ENCODE measurements around the gene RICTOR.
A peak's percentile ranks its signal among the peaks of the same experiment; 100 is the strongest.

The RICTOR gene

DNA sequence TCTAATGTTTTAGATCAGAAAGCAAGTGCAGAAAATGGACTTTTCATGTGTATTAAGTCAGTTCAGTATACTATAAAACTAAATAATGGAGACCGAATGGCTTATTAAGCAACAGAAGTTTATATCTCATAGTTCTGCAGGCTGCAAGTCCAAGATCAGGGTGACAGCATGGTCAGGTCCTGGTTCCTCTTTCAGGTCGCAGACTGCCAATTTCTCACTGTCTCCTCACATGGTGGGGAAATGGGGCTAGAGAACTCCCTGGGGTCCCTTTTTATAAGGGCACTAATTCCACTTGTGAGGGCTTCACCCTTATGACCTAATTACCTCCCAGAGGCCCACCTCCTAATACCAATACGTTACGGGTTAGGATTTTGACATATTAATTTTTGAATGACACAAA lies 48.7 kb downstream of the RICTOR start:
- no peak overlapping the region for H3K9ac ChIP-seq (ENCODE audit: low read length)
- no peaks in the 10 kb centered on the region for H3K27me3 ChIP-seq (ENCODE audit: control insufficient read depth, insufficient read depth, low read length)
- no peak overlapping the region for H3K27ac ChIP-seq (ENCODE audit: low read depth, low read length)
- H3K36me3 ChIP-seq (ENCODE audit: control insufficient read depth, insufficient read depth, low read length) = peaks cover 2% of the 10 kb centered on the region
- H3K4me1 ChIP-seq (ENCODE audit: control insufficient read depth, insufficient read depth, low read length) = no peaks in the 10 kb centered on the region
- H3K4me3 ChIP-seq (ENCODE audit: low read length) = no peak overlapping the region

DNA sequence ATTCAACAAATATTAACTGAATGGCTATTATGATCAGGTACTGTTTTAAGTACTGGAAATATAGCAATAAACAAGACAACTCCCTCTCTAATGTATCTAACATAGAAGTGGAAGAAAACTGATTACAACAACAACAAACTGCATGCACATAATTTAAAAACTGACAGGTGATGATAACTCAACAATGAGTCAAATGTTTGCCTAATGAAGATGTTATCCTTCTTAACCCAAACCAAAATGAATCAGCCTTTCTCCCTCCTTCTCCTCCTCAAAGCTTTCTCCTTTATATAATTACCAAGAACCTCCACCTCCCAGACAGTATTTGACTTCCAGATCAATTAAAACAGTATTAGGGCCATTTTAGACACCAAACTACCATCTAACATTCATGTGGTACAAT lies 49.3 kb downstream of the RICTOR start:
- Histone ChIP-seq H3K27me3 (ENCODE audit: control insufficient read depth, insufficient read depth, low read length) (no peaks in the 10 kb centered on the region), H3K36me3 (ENCODE audit: control insufficient read depth, insufficient read depth, low read length) (peaks cover 2% of the 10 kb centered on the region), H3K4me3 (ENCODE audit: low read length) (no peak overlapping the region), H3K27ac (ENCODE audit: low read depth, low read length) (no peak overlapping the region), H3K4me1 (ENCODE audit: control insufficient read depth, insufficient read depth, low read length) (no peaks in the 10 kb centered on the region), H3K9ac (ENCODE audit: low read length) (no peak overlapping the region)

DNA sequence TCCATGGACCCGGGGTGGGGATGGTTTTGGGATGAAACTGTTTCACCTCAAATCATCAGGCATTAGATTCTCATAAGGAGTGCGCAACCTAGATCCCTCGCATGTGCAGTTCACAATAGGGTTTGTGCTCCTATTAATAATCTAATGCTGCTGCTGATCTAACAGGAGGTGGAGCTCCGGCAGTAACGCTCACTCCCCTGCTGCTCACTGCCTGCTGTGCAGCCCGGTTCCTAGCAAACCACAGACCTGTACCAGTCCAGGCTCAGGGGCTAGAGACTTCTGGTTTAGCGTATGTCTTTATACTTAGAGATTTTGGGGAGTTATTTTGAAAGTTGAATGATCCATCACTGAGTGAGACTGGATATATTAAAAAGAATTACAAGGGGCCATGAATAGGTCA lies 50.2 kb downstream of the RICTOR start:
- Histone ChIP-seq H3K27me3 (ENCODE audit: control insufficient read depth, insufficient read depth, low read length) (no peaks in the 10 kb centered on the region), H3K9ac (ENCODE audit: low read length) (no peak overlapping the region), H3K27ac (ENCODE audit: low read depth, low read length) (no peak overlapping the region), H3K4me1 (ENCODE audit: control insufficient read depth, insufficient read depth, low read length) (no peaks in the 10 kb centered on the region), H3K36me3 (ENCODE audit: control insufficient read depth, insufficient read depth, low read length) (peaks cover 2% of the 10 kb centered on the region), H3K4me3 (ENCODE audit: low read length) (no peak overlapping the region)

DNA sequence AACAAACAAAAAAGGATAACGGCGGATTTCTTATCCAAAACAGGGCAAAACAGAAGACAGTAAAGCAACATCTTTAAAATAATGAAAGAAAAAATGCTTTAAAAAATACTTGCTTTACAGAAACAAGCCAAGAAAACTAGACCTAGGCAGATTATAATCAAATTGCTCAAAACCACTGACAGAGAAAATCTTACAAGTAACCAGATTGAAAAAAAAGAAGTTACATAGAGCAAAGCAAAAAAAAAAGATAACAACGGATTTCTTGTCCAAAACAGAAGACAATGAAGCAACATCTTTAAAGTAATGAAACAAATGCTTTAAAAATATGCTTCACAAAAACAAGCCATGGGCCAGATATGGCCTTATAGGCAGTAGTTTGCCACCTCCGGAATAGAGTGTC lies 51.1 kb downstream of the RICTOR start:
- no peak overlapping the region for H3K9ac ChIP-seq (ENCODE audit: low read length)
- no peak overlapping the region for H3K27ac ChIP-seq (ENCODE audit: low read depth, low read length)
- no peaks in the 10 kb centered on the region for H3K4me1 ChIP-seq (ENCODE audit: control insufficient read depth, insufficient read depth, low read length)
- H3K4me3 ChIP-seq (ENCODE audit: low read length) = no peak overlapping the region
- H3K36me3 ChIP-seq (ENCODE audit: control insufficient read depth, insufficient read depth, low read length) = peaks cover 2% of the 10 kb centered on the region
- no peaks in the 10 kb centered on the region for H3K27me3 ChIP-seq (ENCODE audit: control insufficient read depth, insufficient read depth, low read length)

DNA sequence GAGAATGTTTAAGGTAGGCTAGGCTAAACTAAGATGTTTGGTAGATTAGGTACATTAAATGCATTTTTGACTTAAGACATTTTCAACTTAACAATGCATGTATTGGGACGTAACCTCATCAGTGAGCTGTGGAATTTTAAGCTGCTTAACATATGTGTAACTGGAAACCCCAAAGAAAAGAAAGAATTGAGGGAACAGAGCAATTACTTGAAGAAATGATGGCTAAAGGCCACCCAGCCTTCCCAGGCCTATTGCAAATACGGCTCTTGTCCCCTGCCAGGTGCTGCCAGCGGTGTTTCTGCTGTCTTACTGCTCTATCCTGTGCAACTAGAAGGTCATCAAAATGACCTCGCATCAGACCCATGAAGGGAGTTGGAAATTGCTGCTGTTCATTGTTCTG lies 52.0 kb downstream of the RICTOR start:
- H3K27ac ChIP-seq (ENCODE audit: low read depth, low read length) = no peak overlapping the region
- no peaks in the 10 kb centered on the region for H3K4me1 ChIP-seq (ENCODE audit: control insufficient read depth, insufficient read depth, low read length)
- H3K27me3 ChIP-seq (ENCODE audit: control insufficient read depth, insufficient read depth, low read length) = no peaks in the 10 kb centered on the region
- peaks cover 2% of the 10 kb centered on the region for H3K36me3 ChIP-seq (ENCODE audit: control insufficient read depth, insufficient read depth, low read length)
- no peak overlapping the region for H3K9ac ChIP-seq (ENCODE audit: low read length)
- no peak overlapping the region for H3K4me3 ChIP-seq (ENCODE audit: low read length)

DNA sequence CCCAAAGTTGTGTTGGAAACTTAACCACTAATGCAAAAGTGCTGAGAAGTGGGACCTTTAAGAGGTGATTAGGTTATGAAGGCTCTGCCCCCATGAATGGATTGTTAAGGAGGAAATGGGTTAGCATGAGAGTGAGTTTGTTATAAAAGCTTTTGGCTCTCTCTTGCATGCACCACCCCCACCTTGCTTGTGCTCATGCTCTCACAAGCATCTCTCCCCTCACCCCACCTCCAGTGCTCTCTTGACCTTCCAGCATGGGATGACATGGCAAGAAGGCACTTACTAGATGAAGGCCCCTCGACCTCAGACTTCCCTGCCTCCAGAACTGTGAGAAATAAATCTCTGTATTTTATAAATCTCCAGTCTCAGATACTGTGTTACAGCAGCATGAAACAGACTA lies 52.8 kb downstream of the RICTOR start:
- Histone ChIP-seq H3K27ac (ENCODE audit: low read depth, low read length) (no peak overlapping the region), H3K9ac (ENCODE audit: low read length) (no peak overlapping the region), H3K36me3 (ENCODE audit: control insufficient read depth, insufficient read depth, low read length) (peaks cover 1% of the 10 kb centered on the region), H3K4me3 (ENCODE audit: low read length) (no peak overlapping the region), H3K4me1 (ENCODE audit: control insufficient read depth, insufficient read depth, low read length) (no peaks in the 10 kb centered on the region), H3K27me3 (ENCODE audit: control insufficient read depth, insufficient read depth, low read length) (no peaks in the 10 kb centered on the region)

DNA sequence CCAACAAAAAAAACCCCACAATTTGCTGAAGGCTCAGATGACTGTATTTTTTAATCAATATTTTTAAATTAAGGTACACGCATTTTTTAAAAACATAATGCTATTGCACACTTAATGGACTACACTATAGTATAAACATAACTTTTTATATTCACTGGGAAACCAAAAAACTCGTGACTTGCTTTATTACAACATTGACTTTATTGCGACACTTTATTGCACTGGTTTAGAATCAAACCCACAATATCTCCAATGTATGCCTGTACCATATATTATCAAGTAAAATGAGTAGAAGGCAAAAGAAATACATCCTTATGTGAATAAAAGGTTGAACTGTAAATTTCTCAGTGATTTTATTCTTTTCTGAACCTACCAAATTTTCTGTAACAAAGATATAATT lies 53.7 kb downstream of the RICTOR start:
- H3K4me1 ChIP-seq (ENCODE audit: control insufficient read depth, insufficient read depth, low read length) = peaks cover 2% of the 10 kb centered on the region
- H3K9ac ChIP-seq (ENCODE audit: low read length) = no peak overlapping the region
- no peak overlapping the region for H3K27ac ChIP-seq (ENCODE audit: low read depth, low read length)
- H3K27me3 ChIP-seq (ENCODE audit: control insufficient read depth, insufficient read depth, low read length) = no peaks in the 10 kb centered on the region
- H3K36me3 ChIP-seq (ENCODE audit: control insufficient read depth, insufficient read depth, low read length) = no peaks in the 10 kb centered on the region
- no peak overlapping the region for H3K4me3 ChIP-seq (ENCODE audit: low read length)

DNA sequence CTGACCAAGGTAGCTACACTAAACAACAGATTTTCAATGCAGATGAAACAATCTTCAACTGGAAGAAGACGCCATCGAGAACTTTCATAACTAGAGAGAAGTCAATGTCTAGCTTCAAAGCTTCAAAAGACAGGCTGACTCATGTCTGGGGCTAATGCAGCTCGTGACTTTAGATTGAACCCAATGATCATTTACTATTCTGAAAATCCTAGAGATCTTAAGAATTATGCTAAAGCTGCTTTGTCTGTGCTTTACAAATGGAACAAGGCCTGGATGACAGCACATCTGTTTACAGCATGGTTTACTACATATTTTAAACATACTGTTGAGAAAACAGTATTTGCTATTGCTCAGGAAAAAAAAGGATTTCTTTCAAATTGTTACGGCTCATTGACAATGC lies 54.9 kb downstream of the RICTOR start:
- Histone ChIP-seq H3K4me3 (ENCODE audit: low read length) (no peak overlapping the region), H3K27ac (ENCODE audit: low read depth, low read length) (no peak overlapping the region), H3K4me1 (ENCODE audit: control insufficient read depth, insufficient read depth, low read length) (peaks cover 3% of the 10 kb centered on the region), H3K27me3 (ENCODE audit: control insufficient read depth, insufficient read depth, low read length) (no peaks in the 10 kb centered on the region), H3K9ac (ENCODE audit: low read length) (no peak overlapping the region), H3K36me3 (ENCODE audit: control insufficient read depth, insufficient read depth, low read length) (no peaks in the 10 kb centered on the region)

DNA sequence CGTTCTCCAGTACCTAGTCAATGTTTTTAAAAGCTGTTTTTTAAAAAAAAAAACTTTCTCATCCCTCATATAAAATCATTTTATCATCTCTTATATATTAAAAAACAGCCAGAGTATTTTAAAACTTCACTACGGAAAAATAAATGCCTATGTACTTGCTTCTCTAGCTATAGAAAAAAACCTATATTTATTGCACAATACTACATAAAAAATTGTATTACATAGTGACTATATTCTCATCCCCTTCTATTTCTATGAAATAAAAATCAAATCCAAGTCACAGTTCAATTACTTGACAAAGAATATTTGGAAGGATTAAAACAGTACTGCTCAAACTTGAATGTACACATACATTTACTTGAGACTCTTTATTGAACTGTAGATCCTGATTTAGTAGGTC lies 56.7 kb downstream of the RICTOR start:
- Histone ChIP-seq H3K4me1 (ENCODE audit: control insufficient read depth, insufficient read depth, low read length) (peaks cover 8% of the 10 kb centered on the region), H3K27ac (ENCODE audit: low read depth, low read length) (no peak overlapping the region), H3K36me3 (ENCODE audit: control insufficient read depth, insufficient read depth, low read length) (no peaks in the 10 kb centered on the region), H3K4me3 (ENCODE audit: low read length) (no peak overlapping the region), H3K9ac (ENCODE audit: low read length) (no peak overlapping the region), H3K27me3 (ENCODE audit: control insufficient read depth, insufficient read depth, low read length) (no peaks in the 10 kb centered on the region)

DNA sequence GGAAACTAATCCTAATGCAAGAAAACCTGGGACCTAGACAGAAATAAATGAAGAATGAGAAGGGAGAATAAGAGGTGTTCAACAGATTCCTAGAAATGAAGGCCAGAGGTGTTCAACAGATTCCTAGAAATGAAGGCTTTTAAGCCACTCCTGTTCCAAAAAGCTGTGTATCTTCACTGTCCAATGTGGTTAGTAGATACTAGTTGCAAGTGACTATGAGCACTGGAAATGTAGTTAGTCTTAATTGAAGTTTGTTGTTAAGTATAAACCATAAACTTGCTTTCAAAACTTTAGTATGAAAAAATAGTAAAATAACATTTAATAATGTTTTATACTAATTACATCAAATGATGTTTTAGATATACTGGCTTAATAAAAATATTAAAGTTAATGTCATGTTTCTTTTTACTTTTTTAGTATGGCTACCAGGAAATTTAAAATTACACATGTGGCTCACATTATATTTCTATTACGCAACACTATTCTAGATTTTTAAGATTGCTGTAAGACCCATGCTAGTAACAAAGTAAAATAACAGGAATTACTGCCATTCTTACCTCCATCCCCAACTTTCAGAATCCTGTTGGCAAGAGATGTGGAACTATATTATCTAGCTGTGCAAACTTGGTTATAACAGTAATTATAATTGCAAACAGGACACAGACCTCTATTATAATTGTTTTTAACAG lies 57.5 kb downstream of the RICTOR start:
- H3K4me1 ChIP-seq (ENCODE audit: control insufficient read depth, insufficient read depth, low read length) = peaks cover 8% of the 10 kb centered on the region
- H3K4me3 ChIP-seq (ENCODE audit: low read length) = no peak overlapping the region
- no peaks in the 10 kb centered on the region for H3K27me3 ChIP-seq (ENCODE audit: control insufficient read depth, insufficient read depth, low read length)
- no peak overlapping the region for H3K9ac ChIP-seq (ENCODE audit: low read length)
- H3K27ac ChIP-seq (ENCODE audit: low read depth, low read length) = peak overlapping the region; percentile 68
- no peaks in the 10 kb centered on the region for H3K36me3 ChIP-seq (ENCODE audit: control insufficient read depth, insufficient read depth, low read length)

DNA sequence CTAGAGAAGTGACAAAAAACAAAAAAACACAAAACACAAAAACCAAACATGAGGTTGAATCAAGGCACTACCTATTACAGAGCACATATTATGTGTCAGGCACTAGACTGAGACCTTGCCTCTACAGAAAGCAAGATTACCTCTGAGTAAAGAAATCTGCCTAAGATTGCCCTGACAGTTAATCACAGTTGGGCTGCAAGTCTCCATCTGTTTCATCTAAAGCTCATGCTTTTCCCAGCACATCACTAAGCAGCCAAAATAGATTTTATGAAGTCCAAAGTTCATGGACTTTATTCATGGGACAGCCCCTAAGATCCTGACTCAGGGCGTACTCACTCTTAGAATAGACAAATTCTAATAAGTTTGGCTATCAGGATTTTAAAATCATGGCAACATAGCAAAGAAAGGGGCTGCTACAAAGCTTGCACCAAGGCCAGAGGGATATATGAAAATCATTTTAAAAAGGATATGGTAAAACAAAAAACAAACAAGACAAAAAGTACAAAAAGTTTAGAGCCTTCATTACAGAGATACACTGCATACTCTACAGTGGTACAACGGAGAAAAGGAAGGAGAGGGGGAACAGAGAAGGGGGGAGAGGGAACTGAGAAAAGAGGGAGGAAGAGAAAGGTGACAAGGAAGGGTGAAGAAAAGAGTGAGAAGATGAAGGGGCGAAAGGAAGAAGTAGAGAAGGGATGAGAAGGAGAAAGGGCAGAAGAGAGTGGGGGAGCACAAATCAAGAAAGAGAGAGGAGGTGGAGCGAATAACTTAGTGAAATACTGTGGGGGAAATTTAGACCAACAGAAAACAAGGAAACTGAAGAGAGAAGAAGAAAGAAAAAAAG lies 58.2 kb downstream of the RICTOR start:
- Histone ChIP-seq H3K27me3 (ENCODE audit: control insufficient read depth, insufficient read depth, low read length) (no peaks in the 10 kb centered on the region), H3K27ac (ENCODE audit: low read depth, low read length) (peak overlapping the region; percentile 68), H3K36me3 (ENCODE audit: control insufficient read depth, insufficient read depth, low read length) (peaks cover 5% of the 10 kb centered on the region), H3K9ac (ENCODE audit: low read length) (no peak overlapping the region), H3K4me3 (ENCODE audit: low read length) (no peak overlapping the region), H3K4me1 (ENCODE audit: control insufficient read depth, insufficient read depth, low read length) (peaks cover 8% of the 10 kb centered on the region)

DNA sequence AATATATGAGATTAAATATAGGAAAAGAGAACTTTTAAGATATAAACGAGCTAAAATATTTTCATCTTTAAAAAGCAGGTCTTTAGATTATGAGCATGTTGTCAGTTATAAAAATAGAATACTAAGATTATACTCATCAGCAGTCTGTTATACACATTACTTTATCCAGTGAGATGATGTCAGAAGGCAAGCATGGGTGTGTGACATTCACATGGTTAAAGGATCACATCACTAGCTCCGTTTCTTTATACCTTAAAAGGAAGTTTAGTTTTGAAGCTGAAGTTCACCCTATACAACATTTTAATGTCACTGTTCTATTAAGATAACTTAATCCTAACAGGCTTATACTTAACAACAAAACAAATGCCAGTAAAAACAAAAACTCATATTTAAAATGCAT lies 59.6 kb downstream of the RICTOR start:
- Histone ChIP-seq H3K27ac (ENCODE audit: low read depth, low read length) (peak overlapping the region; percentile 68), H3K27me3 (ENCODE audit: control insufficient read depth, insufficient read depth, low read length) (no peaks in the 10 kb centered on the region), H3K9ac (ENCODE audit: low read length) (no peak overlapping the region), H3K36me3 (ENCODE audit: control insufficient read depth, insufficient read depth, low read length) (peaks cover 7% of the 10 kb centered on the region), H3K4me1 (ENCODE audit: control insufficient read depth, insufficient read depth, low read length) (peaks cover 8% of the 10 kb centered on the region), H3K4me3 (ENCODE audit: low read length) (no peak overlapping the region)

DNA sequence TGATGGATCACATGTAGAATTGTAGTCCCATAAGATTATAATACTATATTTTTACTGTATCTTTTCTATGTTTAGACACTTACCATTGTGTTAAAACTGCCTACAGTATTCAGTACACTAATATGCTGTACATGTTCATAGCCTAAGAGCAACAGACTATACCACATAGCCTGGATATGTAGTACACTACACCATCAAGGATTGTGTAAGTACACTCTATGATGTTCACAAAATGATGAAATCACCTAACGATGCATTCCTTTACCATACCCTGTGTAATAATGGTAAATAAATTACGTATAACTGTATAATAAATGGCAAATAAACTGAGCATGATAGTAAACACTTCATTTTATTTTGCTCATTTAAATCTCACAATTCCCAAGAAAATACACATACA lies 60.3 kb downstream of the RICTOR start:
- Histone ChIP-seq H3K27ac (ENCODE audit: low read depth, low read length) (peak overlapping the region; percentile 64), H3K4me3 (ENCODE audit: low read length) (no peak overlapping the region), H3K36me3 (ENCODE audit: control insufficient read depth, insufficient read depth, low read length) (peaks cover 7% of the 10 kb centered on the region), H3K4me1 (ENCODE audit: control insufficient read depth, insufficient read depth, low read length) (peaks cover 8% of the 10 kb centered on the region), H3K9ac (ENCODE audit: low read length) (no peak overlapping the region), H3K27me3 (ENCODE audit: control insufficient read depth, insufficient read depth, low read length) (no peaks in the 10 kb centered on the region)

All from rectal smooth muscle tissue (tissue), 1 donor.